Fibroblast of mammary gland (primary cell): ENCODE data around the gene CADPS.

Source experiments
- DNase-seq: peaks from one replicate; pipeline ENCODE4 v3.0.0-alpha.2; 2010; ENCODE audit warnings: low read depth
- H3K4me3 ChIP-seq: 2 replicates; pipeline ENCODE4 v1.5.1; 2011; ENCODE audit warnings: low read depth, mild to moderate bottlenecking, low read length, moderate library complexity; ENCODE audit not compliant: control insufficient read depth
- CTCF ChIP-seq: conservative IDR thresholded peaks from 2 replicates; pipeline ENCODE4 v1.5.1; 2011; ENCODE audit warnings: low read depth, low read length, inconsistent platforms; ENCODE audit not compliant: control insufficient read depth, insufficient read depth

The CADPS gene

GRCh38 chr3:62570888-62571287 lies 304.3 kb downstream of the CADPS start:
- H3K4me3 ChIP-seq, result no peak overlapping the region
- TF ChIP-seq CTCF, result no peak
- no peak for DNase-seq

DNA sequence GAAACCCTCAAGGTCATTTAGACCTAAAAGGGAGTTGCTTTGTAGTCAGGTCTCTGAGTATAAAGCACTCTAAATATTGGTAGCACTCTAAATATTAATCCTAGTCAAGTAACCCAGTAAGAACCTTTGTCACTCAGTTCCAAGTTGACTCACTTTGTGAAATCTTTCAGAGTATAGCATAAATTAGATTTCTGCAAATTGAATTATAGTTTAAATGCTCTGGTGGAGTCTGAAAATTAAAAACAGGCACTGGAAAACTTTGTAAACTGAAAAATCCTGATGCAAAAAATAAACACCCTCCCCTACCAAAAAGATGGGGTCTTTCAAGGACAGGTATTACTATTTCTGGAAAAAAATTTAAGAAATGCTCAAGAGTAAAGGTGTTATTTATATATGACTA lies 305.6 kb downstream of the CADPS start:
- no peak for DNase-seq
- no peak overlapping the region for H3K4me3 ChIP-seq

DNA sequence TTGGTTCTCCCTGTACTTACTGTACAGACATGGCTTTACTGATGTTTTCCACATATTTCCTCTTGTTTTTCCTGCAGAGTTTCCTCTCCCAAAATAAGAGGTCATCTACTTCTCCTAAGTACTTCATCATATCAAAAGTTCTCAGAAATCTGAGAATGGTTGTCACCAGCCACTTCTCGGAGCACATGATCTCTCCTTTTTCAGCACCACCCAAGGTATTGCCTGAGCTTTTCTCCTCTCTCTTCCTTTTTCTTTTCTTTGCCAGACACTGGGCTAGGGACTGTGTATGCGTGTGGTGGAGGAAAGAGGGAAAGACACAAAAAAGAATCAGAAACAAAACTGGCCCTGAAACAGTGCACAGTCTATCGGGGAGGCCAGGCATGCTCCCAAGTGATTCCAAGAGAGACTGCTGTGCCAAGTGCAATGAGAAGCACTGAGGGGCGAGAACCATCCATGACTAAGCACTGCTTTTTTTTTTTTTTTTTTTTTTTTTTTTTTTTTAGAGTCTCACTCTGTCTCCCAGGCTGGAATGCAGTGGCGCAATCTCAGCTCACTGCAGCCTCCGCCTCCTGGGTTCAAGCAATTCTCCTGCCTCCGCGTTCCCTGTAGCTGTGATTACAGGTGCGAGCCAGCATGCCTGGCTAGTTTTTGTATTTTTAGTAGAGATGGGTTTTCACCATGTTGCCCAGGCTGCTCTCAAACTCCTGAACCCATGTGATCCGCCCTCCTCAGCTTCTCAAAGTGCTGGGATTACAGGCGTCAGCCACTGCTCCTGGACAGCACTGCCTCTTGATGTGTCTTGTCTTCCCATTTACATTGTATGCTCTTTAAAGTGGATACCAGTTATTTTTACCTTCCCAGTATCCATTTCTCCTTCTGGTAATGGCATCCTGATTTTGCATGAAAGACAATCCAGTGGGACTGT lies 307.9 kb downstream of the CADPS start:
- DNase-seq, result peak; percentile 91
- H3K4me3 ChIP-seq, result no peak overlapping the region
- no peak for TF ChIP-seq CTCF

More for the DNA sequence above, 305.6 kb downstream of the CADPS start:
- no peak for TF ChIP-seq CTCF

- no peak for TF ChIP-seq CTCF
- H3K4me3 ChIP-seq, result no peak overlapping the region
- no peak for DNase-seq
Measured at GRCh38 chr3:62566022-62566557, 309.1 kb downstream of the CADPS start.

DNA sequence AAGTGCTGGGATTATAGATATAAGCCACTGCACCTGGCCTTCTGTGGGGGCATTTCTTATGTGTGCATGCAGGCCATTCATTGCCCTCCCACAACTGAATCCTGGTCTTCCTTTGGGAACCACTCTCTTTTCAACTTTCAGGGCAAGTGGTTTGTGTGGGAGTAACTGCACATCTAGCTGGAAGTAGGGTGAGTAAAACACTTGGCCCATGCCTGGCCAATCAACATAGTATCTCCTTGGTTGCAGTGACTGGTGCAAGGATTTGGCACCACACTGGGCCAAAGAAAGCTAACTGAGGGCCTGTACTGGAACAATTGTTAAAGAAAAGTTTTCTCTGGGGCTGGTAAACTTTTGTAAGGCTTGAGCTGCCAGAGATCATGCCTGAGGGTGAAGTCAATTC lies 312.6 kb downstream of the CADPS start:
- peak; percentile 85 for DNase-seq
- no peak for TF ChIP-seq CTCF
- no peak overlapping the region for H3K4me3 ChIP-seq

DNA sequence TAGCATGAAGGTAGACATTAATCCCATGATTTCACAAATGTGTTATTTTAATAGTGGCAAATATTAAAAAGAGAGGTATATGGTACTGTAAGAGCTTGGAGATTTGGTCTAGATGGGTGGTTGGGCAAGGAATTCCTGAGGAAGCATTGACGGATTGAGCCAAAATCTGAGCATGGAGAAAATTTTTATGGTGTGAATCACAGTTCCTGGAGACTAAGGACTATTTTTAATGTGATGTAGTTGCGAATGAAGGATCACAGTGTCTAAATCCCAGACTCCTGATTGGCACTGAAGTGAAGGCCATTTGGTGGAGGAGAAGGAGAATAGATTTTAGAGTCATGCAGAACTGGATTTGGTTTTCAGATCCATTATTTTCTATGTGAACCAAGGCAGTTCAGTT lies 313.2 kb downstream of the CADPS start:
- DNase-seq, result peak; percentile 86
- no peak for TF ChIP-seq CTCF
- no peak overlapping the region for H3K4me3 ChIP-seq
